Skin epidermis (tissue), 12 donors: ENCODE results near the gene DEUP1.
"Not testable (repeated sequence)": the region's sequence is repeated elsewhere in the genome, so short reads cannot be mapped to it uniquely, and the experiment has no call there.

Experiments
- H3K27ac ChIP-seq, 21 experiments: fragments of 200-600 bp; sonication (generic) in 11 of 21; one replicate each; pipeline ENCODE4 v1.5.0; 2020; ENCODE audit warnings: mild to moderate bottlenecking in 3 of 21, inconsistent platforms in 2 of 21, moderate library complexity in 2 of 21
- H3K4me3 ChIP-seq, 7 experiments: fragments of 200-600 bp; sonication (generic) in 2 of 7; one replicate each; pipeline ENCODE4 v1.5.0; 2020; ENCODE audit warnings: inconsistent platforms in 2 of 7, mild to moderate bottlenecking in 2 of 7, moderate library complexity in 1 of 7

The DEUP1 gene

GRCh38 chr11:93330446-93330984, at the start of gene DEUP1:
Gene DEUP1, plus strand, starts transcription at chr11:93330742. Its CDS starts 1,518 bp downstream, at chr11:93332260.
- Histone ChIP-seq H3K27ac (no peak within 1 kb of the TSS), H3K4me3 (peak within 1 kb of the TSS in 6 of 7 experiments; percentile 14 to 39 (median 23))

- no peak overlapping the region for H3K4me3 ChIP-seq
- no peak overlapping the region for H3K27ac ChIP-seq
These were observed 45.1 kb upstream of the DEUP1 start for GRCh38 chr11:93285430-93285829.

GRCh38 chr11:93287434-93287833, 43.1 kb upstream of the DEUP1 start:
- no peak overlapping the region for H3K4me3 ChIP-seq
- no peak overlapping the region for H3K27ac ChIP-seq

- Histone ChIP-seq H3K27ac (no peak overlapping the region), H3K4me3 (no peak overlapping the region)
These were observed 42.5 kb upstream of the DEUP1 start for GRCh38 chr11:93288079-93288478.

- H3K4me3 ChIP-seq = no peak overlapping the region
- no peak overlapping the region for H3K27ac ChIP-seq
These were observed 41.8 kb upstream of the DEUP1 start for GRCh38 chr11:93288767-93289166.

- no peak overlapping the region for H3K27ac ChIP-seq
- no peak overlapping the region for H3K4me3 ChIP-seq
These were observed 40.6 kb upstream of the DEUP1 start for GRCh38 chr11:93289782-93290463.

- Histone ChIP-seq H3K4me3 (no peak overlapping the region), H3K27ac (no peak overlapping the region)
These were observed 39.4 kb upstream of the DEUP1 start for GRCh38 chr11:93291110-93291509.

GRCh38 chr11:93291898-93292297, 38.6 kb upstream of the DEUP1 start:
- Histone ChIP-seq H3K27ac (no peak overlapping the region), H3K4me3 (no peak overlapping the region)

- H3K27ac ChIP-seq = no peak overlapping the region
These were observed 34.5 kb upstream of the DEUP1 start for GRCh38 chr11:93295921-93296575.

GRCh38 chr11:93303689-93304088, 26.9 kb upstream of the DEUP1 start:
- Histone ChIP-seq H3K27ac (no peak overlapping the region), H3K4me3 (no peak overlapping the region)

More at GRCh38 chr11:93295921-93296575, 34.5 kb upstream of the DEUP1 start:
- no peak overlapping the region for H3K4me3 ChIP-seq

GRCh38 chr11:93314399-93314798, 16.1 kb upstream of the DEUP1 start:
- H3K27ac ChIP-seq, H3K4me3 ChIP-seq: not testable (repeated sequence)

GRCh38 chr11:93319224-93319839, 11.2 kb upstream of the DEUP1 start:
- H3K27ac ChIP-seq = no peak overlapping the region
- H3K4me3 ChIP-seq = no peak overlapping the region

GRCh38 chr11:93320230-93320629, 10.3 kb upstream of the DEUP1 start:
- Histone ChIP-seq H3K4me3 (no peak overlapping the region), H3K27ac (no peak overlapping the region)

GRCh38 chr11:93322207-93322606, 8.3 kb upstream of the DEUP1 start:
- no peak overlapping the region for H3K27ac ChIP-seq

GRCh38 chr11:93323747-93324146, 6.8 kb upstream of the DEUP1 start:
- Histone ChIP-seq H3K4me3 (no peak overlapping the region), H3K27ac (no peak overlapping the region)

More at GRCh38 chr11:93322207-93322606, 8.3 kb upstream of the DEUP1 start:
- H3K4me3 ChIP-seq = no peak overlapping the region

- H3K4me3 ChIP-seq = no peak overlapping the region
- H3K27ac ChIP-seq = no peak overlapping the region
These were observed 6.0 kb upstream of the DEUP1 start for GRCh38 chr11:93324500-93324899.

- H3K4me3 ChIP-seq = no peak overlapping the region
- no peak overlapping the region for H3K27ac ChIP-seq
These were observed 3.9 kb upstream of the DEUP1 start for GRCh38 chr11:93326681-93327080.

GRCh38 chr11:93329936-93330445, 551 bp upstream of the DEUP1 start:
- Histone ChIP-seq H3K4me3 (peak overlapping the region in 6 of 7 experiments; percentile 14 to 39 (median 23)), H3K27ac (no peak overlapping the region)

- H3K4me3 ChIP-seq = no peak overlapping the region
- no peak overlapping the region for H3K27ac ChIP-seq
These were observed 9.7 kb downstream of the DEUP1 start for GRCh38 chr11:93340223-93340622.

- Histone ChIP-seq H3K4me3 (no peak overlapping the region), H3K27ac (no peak overlapping the region)
These were observed 14.4 kb downstream of the DEUP1 start for GRCh38 chr11:93344855-93345333.
